Measurements from ENCODE around the gene NELFA. TPM values are rescaled to one million over a fixed set of nuclear protein-coding genes. Genes with fewer than 3 reads are reported as not detected.

Gene NELFA
- total RNA-seq, 1 experiment from 2014 or later = 15.0 TPM

DNA sequence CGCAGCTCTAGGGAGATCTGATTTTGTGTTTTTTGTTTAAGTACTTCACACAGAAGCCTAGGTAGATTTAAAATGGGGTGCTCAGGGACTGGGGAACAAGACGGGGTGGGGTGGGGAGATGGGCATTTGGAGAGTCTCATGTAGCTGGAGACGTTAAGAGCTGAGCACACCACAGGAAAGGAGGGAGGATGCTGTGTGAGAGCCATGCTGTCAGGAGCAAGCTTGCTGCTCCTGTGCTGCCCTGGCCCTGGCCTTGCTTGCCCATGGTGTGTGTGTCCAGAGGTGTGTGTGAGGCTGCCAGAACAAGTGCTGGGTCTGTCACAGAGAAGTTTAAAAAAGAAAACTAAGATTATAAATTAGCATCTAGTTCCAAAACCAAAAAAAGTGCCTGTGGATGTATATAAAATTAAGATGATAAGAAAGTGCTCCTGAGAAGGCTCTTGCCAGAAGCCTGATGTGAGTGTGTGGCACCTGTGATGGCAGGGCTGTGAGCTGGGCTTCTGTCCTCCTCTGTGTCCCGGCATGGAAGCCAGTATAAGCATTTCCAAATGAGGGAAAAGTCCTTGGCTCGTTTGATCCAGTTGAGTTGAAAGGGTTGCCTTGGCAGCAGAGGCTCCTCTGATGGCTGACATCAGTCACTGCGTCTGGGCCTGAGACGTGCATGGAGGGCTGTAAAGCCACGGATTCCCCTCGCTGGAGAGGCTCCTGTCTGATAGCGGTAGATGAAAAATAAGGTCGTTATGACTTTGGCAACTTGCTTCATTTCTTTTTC lies 63.5 kb downstream of the NELFA start:
- H3K9me3 ChIP-seq = no peaks in the 10 kb centered on the region
- no peaks in the 10 kb centered on the region for H3K27me3 ChIP-seq
- peaks cover 32% of the 10 kb centered on the region for H3K36me3 ChIP-seq
- no peak for DNase-seq
- no peak overlapping the region for H3K4me3 ChIP-seq

GRCh38 chr4:1943928-1944327 lies 64.8 kb downstream of the NELFA start:
- peaks cover 43% of the 10 kb centered on the region for H3K36me3 ChIP-seq

DNA sequence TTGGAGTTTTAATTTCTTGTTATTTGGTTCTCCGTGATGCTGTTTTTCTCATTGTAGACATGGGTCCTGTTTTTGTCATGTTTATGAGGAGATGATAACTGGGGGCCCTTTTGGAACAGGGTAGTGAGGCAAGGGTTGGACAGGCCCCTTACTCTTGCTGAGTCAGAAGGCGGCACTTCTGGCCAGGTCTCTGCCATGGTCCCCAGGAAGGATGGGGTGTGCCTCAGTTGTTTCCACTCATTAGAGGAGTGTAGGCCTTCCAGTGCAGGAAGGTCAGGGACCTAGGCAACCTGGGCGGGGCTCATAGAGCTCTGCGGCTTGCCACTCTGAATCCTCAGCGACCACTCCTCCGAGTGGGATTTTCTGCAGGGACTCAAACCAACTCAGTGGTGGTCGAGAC lies 68.2 kb downstream of the NELFA start:
- no peak overlapping the region for H3K4me3 ChIP-seq
- no peak for DNase-seq
- peaks cover 41% of the 10 kb centered on the region for H3K36me3 ChIP-seq
- no peaks in the 10 kb centered on the region for H3K9me3 ChIP-seq
- H3K27me3 ChIP-seq = no peaks in the 10 kb centered on the region

More at GRCh38 chr4:1943928-1944327, 64.8 kb downstream of the NELFA start:
- DNase-seq = no peak
- no peaks in the 10 kb centered on the region for H3K9me3 ChIP-seq
- no peaks in the 10 kb centered on the region for H3K27me3 ChIP-seq
- H3K4me3 ChIP-seq = no peak overlapping the region

DNA sequence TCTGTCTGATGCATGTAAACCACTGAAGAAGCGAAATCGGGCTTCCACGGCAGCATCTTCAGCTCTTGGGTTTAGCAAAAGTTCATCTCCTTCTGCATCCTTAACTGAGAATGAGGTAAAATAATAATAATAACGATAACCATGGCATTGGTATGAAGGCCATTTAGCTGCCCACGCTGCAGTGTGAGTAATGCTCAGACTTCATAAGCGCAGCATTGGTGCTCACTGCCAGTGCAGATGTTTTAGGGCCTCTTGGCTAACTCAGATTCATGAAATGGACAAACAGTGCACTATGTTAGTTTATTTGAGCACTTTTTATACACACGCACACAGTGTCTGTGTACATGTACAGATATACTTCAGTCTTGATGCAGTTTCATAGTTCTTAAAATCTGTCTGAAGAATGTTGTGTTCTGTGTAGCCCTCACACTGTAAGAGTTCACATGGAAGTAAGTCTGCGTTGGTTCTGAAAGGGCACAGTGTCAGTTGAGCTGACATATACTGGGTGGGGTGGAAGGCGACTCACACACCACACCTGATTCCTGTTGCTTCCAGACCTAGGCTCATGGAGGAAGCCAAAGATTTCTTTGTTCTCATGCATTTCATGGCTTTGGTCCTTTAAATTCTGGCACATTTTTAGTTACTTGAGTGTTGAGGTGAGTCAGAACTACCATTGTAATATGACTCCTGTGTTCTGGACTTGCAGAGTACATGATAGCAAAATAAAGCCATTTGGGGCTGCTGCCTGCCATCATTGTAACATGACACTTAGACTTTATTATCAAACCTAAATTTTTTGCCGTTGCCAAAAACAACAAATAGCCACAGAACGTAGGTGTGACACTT lies 68.9 kb downstream of the NELFA start:
- Histone ChIP-seq H3K36me3 (peaks cover 44% of the 10 kb centered on the region), H3K27me3 (no peaks in the 10 kb centered on the region), H3K4me3 (no peak overlapping the region), H3K9me3 (no peaks in the 10 kb centered on the region)
- peak; percentile 14 for DNase-seq

- Histone ChIP-seq H3K9me3 (no peaks in the 10 kb centered on the region), H3K27me3 (no peaks in the 10 kb centered on the region), H3K36me3 (peaks cover 40% of the 10 kb centered on the region), H3K4me3 (no peak overlapping the region)
- no peak for DNase-seq
These were observed 70.7 kb downstream of the NELFA start for GRCh38 chr4:1938027-1938426.

- Histone ChIP-seq H3K36me3 (peaks cover 36% of the 10 kb centered on the region), H3K9me3 (no peaks in the 10 kb centered on the region), H3K4me3 (no peak overlapping the region), H3K27me3 (no peaks in the 10 kb centered on the region)
- no peak for DNase-seq
These were observed 71.2 kb downstream of the NELFA start for GRCh38 chr4:1937550-1937949.

DNA sequence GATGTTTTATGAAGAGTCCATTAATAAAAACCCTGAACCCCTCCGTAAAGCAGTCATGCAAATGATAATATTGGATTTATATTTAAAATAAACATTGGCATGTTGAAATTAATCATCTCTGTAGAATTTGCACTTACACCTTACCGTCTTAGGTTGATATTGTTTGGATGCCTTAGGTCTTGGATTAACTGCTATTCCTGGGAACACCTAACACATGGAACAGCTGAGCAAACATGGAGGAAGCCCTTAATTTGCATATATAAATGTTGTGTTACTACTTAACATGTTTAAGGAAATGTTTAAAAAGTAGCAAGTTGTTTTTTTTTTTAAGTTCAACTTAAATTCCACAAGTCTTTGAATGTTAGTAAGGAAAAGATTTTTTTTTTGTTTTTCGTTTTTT lies 75.1 kb downstream of the NELFA start:
- H3K4me3 ChIP-seq = no peak overlapping the region
- no peak for DNase-seq
- no peaks in the 10 kb centered on the region for H3K9me3 ChIP-seq
- no peaks in the 10 kb centered on the region for H3K27me3 ChIP-seq
- peaks cover 13% of the 10 kb centered on the region for H3K36me3 ChIP-seq

DNA sequence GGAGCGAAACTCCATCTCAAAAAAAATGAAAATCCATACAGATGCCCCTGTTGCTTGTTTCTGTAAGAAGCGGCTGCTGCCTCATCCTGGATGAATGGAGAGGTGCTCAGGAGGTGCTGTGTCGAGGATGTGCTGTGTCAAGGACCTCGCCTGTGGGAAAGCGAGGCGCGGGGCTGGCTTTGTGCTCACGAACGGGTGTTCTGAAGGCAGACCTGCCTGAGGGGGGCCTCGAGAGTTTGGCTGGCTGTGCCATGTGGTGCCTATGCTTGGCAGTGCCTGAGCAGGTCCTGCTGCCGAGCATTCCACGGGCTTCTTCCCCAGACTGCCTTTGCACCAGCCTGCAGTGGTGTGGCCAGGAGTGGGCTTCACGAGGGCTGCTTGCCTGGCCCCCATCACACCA lies 76.0 kb downstream of the NELFA start:
- Histone ChIP-seq H3K27me3 (no peaks in the 10 kb centered on the region), H3K9me3 (no peaks in the 10 kb centered on the region), H3K4me3 (no peak overlapping the region), H3K36me3 (peaks cover 15% of the 10 kb centered on the region)
- no peak for DNase-seq

Other genes with a start within 250 kb of the NELFA start
- gene FGFR3, start 215.7 kb downstream of the NELFA start, total RNA-seq (2014; rRNA removed; shearing (Covaris generic); ENCODE audit: low replicate concordance) = 0.07 and 8.9 TPM in 2 replicates
- 31.7 and 49.4 TPM in 2 replicates for gene LETM1, start 152.8 kb downstream of the NELFA start, total RNA-seq (2014; rRNA removed; shearing (Covaris generic); ENCODE audit: low replicate concordance)
- 34.1 and 39.9 TPM in 2 replicates for gene NSD2, start 137.6 kb downstream of the NELFA start, total RNA-seq (2014; rRNA removed; shearing (Covaris generic); ENCODE audit: low replicate concordance)
- gene NAT8L, start 50.4 kb upstream of the NELFA start, total RNA-seq (2014; rRNA removed; shearing (Covaris generic); ENCODE audit: low replicate concordance) = 2.0 and 4.3 TPM in 2 replicates
- gene HAUS3, start 233.1 kb upstream of the NELFA start, total RNA-seq (2014; rRNA removed; shearing (Covaris generic); ENCODE audit: low replicate concordance) = 7.7 and 11.7 TPM in 2 replicates
- gene POLN, start 233.1 kb upstream of the NELFA start, total RNA-seq (2014; rRNA removed; shearing (Covaris generic); ENCODE audit: low replicate concordance) = not detected in 2 replicates

Measured in MG63 (cell line).